ENCODE results near the gene DUSP10.

DUSP10 gene

DNA sequence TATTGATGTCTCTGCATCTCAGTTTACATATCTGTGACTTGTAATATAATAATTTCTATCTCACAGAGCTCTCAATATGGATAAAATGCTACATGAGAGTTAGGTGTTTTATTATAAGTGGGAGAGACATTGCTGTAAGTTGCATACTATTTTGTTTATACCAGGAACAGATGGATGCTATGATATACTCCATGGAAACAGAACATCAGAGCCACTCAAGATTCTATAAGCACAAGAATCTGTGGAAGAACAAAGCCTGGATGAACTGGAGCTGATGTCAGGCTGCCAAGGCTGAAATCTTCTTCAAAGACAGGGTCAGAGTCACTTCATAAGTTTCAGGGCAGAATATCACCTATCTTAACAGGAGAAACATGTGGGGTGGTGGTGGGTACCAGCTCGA lies 30.2 kb downstream of the DUSP10 start:
- no peak for DNase-seq

DNA sequence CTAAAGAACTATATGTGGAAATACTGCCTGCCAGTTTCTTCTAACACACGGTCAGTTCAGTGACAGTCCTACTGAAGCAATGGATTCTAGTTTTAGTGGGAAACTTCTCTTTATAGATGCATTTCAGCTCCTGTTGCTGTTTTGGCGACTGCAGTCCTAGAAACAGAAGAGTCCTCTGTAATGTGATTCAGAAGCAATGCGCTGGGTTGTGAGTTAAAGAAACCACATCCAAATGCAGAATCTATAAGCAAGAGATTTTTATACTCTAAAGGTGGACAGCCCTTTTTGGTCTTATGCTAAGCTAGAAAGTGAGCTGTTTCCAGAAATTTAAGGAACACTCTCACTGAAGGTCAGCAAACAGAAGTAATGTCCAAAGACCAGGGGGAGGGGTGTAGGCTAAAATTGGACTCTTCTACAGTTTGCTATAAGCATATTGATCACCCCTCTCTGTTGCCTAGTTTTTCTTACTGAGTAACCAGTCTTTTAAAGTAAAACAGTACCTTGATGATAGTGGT lies 30.8 kb downstream of the DUSP10 start:
- no peak for DNase-seq

DNA sequence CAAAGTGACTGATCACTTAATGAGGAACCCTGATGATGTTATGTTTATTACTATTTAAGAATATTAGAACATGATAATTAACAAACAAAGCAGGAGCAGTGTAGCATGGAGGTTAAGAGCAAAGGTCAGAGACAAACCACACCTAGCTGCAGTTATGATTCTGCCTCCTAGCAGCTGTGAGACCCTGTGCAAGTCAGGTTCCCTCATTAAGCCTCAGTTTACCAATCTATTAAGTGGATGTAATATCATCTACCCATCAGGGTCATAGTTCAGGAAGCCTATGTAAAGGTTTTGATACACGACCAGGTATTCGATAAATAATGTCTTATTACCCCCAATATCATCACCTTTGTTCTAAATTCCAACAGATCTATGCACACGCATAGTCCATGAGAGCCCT lies 32.0 kb downstream of the DUSP10 start:
- no peak for DNase-seq

DNA sequence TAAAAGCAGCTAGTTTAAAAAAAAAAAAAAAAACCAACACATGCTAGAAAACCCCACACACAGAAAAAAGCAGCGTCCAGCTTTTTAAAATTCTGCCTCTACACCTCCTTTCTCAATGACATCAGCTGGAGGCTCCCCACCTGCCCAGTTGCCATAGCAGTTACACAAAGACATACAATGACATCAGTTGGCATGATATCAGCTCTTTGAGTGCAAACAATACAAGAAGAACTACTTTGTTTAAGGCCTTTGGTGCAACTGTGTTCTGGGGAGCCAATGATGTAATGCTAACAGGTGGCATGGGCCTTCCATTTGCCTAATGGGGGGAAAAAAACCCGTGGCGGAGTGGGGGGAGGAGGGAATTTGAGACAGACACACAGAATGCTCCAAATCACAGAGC lies 32.9 kb downstream of the DUSP10 start:
- peak; percentile 51 for DNase-seq

DNA sequence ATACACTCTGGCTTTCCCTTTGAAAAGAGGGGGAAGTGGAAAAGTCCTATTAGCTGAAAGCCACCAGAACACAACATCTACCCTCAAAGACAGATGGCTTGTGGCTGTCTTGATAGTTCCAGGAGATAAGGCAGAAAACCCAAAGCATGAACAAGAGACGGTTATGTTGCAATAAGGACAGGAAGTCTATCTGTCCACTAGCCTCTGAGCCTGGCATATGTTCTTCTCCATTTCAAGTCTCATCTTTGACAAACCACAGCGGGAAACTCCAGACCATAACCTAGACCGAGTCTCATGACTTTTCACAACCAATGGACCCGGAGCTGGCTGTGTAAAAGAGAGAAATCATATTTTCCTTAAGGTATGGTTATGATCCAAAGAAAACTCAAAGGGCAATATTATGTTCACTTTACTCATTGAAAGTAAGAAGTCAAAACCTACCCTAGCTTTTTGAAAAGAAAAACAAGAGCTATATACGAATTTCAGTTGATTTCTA lies 33.8 kb downstream of the DUSP10 start:
- peak; percentile 69 for DNase-seq

DNA sequence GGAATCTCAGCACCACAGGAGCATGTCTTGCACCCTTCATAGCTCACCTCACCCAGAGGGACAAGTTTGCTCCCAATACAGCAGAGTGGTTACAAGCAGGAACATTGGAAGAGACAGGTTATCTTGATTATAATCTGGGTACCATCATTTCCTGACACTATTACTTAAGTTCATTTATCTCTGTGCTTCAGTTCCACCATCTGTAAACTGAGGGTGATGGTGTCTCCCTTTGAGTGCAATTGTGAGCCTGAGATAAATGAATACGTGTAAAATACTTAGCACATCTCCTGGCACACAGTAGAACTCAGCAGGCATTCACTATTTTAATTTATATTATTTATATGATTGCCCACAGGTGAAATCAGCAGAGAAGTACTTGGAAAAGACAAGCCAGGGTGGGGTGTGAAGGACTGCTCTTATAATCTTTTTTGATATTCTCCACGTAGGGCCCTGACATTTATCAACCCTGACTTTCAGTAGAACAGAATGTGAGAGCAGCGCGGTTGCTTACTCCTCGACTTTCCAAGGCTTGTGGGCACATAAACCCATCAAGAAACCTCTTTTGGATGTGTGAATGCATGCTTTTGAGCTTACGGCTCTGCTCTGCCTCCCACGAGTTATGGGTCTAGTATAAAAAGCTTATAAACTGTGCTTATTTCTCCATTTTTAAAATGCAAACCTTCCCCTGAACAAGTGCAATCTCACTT lies 34.9 kb downstream of the DUSP10 start:
- peak; percentile 39 for DNase-seq

DNA sequence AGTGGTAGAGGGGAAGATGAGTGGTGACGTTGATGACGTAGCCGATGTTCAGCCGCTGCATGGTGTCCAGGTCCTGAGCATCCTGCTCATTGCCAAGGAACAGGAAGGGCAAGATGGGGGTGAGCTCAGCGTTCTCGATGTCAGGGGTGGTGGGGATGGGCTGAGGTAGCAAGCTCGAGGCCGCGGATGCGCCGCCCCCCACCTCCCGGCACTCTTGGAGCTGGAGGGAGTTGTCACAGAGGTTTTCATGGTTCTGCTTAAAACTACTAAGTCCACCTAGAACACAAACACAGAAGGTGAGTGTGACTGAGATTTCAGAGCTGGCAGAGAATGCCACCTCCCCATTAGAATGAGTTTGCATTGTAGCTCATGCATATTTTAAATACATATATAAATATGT lies 35.7 kb downstream of the DUSP10 start:
- no peak for DNase-seq

DNA sequence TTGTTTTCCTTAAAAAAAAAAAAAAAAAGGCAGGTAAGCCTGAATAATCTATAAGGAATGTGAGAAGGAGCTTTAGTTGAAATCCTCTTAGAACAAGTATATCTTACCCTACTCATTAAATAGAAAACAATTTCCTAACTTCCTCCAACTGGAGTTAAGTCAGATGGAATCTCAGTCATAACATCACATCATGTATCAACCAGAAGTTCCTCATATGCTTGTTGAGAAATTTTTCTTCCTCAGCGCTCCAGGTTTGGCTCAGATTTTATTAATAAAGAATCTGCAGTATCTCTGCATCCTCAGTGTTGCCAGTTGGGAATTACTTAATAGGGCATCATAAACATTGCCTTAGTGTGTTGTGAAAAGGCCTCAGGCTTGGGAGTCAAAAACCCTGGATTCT lies 37.6 kb downstream of the DUSP10 start:
- no peak for DNase-seq

DNA sequence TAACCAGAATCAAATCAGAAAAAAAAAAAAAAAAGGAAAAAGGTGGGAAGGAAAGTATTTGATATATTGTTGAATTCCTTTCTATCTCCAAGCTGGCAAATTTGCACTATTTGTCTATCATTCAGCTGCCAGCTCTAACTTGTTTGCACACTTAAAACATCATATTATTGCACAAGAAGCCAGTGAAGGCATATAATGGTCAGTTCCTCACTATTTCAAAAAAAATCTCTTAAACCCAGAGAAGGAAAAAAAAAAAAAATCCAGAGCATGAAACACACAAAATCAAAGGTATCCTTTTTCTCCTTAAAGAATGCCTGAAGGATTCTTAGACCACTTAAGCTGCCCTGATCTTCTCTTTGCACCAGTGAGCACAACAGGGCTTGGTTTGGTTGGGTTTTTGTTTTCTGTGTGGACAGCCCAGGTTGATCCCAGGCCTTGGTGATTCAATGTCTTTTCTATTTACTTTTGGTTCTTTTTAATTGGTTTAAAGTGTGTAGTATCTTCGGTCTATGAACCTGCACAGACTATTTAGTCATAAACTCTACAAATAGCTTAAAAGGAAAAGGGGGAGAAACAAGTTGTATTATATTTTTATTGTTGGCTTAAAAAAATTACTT lies 40.2 kb downstream of the DUSP10 start:
- no peak for DNase-seq

DNA sequence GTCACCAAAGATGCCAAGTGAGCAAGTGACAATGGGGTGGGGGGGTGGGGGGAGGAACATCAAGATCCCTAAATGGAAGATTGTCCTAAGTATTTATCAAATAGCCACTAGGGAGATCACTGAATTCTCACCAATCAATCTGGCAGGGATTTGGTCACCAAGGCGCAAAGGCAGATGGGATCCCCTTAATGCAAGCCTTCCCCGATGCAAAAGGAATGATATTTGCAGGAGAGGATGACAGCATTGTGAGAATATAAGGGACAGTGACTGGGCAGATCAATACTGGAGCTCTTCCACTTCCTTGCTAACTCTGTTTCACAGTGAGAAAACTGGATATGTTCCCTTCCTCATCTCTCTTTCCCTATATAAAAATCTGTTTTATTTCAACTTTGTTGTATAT lies 40.9 kb downstream of the DUSP10 start:
- DNase-seq, result no peak

DNA sequence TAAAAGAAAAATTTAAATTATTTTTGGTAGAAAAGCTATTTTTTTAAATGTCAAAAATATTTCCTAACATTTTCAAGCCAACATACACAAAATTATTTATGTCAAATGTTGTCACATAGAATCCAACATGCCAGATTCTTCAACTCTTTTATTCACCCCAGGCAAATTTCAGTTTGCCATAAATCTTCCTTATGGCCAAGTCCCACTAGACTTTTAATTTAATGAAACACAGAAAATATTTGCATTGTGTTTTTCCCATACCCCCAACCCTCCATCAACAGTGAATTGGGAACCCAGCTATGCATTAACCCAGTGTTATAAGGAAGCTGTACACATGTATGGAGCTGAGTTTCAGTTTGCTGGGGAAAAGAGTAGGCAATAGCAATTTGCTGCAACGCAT lies 41.4 kb downstream of the DUSP10 start:
- no peak for DNase-seq

DNA sequence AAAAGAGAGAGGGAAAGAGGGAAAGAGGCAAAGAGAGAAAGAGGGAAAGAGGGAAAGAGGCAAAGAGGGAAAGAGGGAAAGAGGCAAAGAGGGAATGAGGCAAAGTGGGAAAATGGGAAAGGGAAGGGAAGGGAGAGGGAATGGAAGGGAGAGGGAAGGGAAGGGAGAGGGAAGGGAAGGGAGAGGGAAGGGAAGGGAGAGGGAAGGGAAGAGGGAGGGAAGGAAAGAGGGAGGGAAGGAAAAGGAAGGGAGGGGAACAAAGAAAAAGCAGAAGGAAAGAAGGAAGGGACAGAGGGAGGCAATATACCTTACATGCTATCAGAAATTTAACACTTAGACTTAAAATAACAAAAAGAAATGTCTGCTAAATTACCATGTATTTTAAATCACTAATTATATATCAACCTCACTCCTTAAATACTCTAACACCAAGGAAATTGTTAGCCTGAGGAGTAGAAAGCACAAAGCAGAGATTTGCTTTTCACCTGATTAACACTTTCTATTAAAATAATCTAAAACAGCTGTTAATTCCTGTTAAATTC lies 41.8 kb downstream of the DUSP10 start:
- no peak for DNase-seq

DNA sequence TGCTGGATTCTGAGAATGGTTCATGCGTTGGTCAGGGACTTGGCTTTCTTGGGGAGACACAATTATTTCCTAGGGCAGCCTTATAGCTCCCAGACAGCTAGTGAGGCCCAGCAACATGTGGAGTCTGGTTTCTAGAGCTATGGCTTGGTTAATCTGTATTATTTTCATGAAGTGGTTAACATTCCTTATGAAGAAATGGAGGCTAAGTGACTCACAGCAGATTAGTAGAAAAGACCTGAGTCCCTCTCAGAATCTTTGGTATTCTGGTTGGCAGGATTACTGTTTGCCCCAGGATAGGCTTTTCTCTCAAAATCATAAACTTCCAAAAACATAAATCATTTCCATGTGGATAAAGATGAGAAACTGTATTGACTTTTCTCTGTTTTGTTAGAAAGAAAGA lies 42.3 kb downstream of the DUSP10 start:
- no peak for DNase-seq

DNA sequence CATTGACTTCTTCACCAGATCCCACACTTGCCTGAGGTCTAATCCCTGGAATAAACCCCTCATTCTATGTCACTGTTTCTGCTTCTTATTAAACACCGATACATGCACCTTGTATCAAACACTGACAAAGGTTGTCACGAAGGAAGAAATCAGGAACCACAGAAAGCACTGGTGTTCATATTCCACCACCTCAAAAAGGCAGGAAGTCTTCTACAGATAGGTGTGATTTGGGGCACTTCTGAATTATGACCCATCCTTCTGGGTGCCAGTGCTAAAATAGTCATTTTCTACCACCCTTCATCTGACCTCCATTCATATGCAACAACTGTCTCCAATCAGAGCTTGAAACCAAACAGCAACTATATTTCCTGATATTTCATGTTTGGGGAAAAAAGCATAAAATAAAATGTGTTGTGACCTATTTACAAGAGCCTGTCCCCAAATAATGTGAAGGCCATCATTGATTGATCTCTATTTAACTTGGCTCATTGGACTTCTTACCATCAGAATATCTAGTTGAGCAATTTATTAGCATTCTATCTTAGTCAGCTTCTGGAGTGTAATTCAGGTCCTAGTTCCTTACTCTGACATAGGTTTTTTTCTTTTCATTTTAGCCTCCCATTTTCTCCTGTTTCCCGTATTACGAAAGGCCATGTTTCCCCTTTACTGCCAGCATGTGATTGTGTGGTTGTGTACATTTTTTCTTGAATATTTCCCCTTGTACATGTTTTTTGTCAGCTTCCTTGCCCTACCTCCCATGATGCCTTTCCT lies 43.1 kb downstream of the DUSP10 start:
- DNase-seq, result no peak

DNA sequence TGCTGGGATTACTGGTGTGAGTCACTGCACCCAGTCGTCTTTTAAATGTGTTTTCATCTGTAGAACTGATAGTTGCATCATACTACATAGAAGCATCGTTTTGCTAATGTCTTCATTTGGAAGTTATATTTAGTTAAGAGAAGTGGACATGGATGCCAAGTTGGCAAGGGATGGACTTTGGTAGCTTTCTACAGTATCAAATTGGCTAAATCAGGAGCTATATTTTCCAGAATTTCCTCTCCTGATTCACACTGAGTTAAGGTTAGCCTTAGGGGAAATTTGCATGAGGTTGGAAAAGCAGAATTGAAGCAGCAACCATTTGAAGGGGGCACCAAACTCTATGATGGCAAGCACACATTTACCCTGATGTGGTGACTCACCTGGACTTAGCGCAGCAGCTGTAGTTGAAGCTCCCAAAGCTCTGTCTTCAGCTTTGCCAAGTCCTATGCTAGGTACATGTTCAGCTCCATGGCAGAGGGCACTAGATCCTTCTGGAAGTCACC lies 43.9 kb downstream of the DUSP10 start:
- DNase-seq, result no peak

DNA sequence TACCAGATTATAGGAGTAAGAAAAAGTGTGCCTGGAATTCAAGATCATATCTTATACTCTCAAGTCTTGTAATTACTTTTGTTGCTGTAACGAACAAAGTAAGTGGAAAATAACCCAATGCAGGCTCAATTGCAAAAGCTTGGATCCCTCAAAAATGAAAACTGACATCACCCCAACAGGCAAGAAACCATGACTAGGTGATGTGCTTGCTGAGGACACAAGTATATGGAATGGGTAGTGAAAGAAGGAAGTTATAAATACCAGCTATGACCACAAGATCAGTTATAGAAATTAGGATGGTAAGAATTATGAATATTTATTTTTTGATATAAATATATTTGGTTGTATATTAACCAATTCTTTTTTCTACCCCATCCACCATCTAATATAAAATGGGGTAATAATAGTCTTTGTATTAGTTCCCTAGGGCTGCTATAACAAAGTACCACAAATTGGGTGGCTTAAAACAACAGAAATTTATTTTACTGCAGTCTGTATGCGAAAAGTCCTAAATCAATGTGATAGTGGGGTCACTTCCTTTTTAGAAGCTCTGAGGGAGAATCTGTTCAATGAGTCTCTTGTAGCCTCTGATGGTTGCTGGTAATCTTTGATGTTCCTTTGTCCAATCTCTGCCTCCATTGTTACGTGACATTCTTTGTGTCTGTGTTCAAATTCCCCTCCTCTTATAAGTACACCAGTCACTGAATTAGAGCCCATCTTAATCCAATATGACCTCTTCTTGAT lies 45.0 kb downstream of the DUSP10 start:
- DNase-seq, result no peak

DNA sequence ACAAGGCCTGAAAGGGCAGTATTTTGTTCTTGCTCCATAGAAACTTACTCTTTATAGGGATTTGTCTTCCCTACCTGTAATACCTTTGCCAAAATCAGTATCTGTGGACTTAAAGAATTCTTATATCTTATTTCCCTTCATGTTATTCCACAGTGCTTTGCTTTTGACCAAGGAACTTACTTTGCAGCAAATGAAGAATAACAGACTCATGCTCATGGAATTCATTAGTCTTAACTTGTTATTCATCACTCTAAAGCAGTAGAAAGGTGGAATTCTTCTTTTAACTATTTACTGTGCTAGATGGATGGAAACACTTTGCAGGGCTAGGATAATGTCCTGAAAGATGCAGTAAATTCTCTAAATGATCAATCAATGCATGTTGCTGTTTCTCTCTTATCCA lies 45.9 kb downstream of the DUSP10 start:
- no peak for DNase-seq

DNA sequence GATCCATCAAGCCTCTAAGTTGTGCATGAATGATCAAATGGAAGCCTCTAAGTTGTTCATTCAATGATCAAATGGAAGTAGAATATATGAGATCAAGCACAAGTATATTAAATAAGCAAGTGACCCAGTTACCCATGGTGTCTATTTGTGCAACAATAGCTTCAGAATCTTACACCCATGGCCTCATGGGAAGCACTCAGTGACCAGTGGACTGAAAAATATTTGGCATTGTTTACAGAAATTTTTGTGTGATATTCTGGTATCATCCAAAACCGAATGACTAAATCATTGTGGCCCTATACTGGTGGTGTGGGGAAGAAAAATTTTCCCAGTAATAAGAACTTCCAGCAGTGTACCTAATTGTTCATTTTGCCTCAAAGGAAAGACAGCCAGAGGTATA lies 46.6 kb downstream of the DUSP10 start:
- DNase-seq, result no peak

DNA sequence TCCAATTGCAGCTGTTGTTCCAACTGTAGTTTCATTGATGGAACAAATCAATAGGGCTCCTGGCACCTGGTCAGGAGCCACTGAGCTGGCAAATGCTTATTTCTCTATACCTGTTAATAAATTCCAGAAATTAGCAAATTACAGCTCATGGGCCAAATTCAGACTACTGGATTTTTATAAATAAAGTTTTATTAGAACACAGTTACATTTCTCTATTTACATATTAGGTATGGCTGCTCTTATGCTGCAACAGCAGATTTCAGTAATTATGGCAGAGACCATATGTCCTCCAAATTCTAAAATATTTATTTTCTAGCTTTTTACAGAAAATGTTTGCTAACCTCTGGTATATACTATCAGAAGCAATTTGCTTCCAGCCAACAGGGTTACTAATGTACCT lies 47.8 kb downstream of the DUSP10 start:
- no peak for DNase-seq

DNA sequence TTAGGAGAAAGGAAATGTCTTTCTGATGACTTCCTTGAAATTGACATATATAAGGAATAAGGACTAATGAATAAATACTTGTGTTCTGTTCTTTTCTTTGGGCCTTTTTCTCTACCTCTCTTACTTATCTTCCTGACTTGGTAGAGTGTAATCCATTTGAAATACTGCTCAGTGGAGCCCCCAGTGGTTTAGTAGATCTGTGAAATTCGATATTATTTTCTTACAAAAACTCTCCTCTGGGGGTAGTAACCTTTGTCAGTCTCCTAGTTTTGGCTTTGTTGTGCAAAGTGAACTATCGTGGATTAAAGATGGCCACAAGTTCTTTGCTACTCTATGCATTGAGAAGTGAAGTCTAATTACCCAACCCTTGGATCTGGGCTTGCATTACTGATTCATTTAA lies 48.8 kb downstream of the DUSP10 start:
- no peak for DNase-seq

DNA sequence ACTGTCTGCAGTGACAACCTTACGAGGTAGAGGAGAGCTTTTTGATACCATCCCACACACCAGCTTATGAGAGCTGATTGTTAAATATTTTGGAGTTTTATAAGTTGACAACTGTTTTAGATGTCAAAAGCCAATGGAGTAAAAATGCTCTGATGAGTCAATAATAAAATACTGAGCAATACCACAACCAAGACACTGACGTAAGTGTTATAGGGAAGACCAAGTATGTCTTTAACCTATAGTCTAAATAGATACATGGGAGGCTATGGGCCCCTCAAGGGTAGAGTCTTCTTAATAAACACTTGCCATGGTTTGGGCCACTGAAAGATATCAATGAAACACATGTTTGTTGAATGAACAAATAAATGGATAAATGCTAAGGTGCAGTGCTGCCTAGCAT lies 49.2 kb downstream of the DUSP10 start:
- no peak for DNase-seq

DNA sequence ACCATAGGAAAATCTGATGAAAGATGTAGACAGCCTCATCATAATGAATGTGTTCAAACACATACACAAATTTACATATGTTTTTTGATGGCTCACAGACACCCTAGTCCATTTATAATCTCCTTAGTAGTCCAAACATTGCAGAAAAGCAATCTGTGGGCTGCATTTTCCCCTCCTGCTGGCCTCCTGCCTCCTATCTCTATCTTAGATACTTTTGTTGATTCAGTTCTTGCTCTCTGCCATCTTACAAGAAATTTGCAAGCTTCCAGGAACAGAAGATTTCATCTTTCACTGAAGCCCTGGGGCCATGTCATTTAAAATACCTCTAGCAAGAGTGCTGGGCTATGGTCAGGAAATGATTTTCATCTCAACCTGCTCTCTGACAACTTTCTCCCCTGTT lies 50.6 kb downstream of the DUSP10 start:
- DNase-seq, result no peak

DNA sequence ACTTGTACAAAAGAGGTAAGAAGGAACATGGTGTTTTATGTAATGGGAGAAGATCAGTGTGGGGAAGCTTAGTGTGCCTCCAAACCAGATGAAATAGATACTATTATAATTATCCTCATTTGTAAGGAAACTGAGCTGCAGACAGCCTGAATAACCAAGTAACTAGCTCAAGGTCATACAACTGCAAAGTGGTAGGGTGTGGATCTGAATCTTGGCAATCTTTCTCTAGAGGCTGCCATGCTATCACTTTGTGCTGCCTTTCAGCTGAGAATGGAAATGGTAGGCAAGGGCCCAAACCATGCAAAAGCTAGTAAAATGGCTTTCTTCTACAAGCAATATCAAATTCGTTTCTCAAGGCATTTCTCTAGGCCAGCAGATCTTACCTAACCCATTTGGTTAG lies 51.0 kb downstream of the DUSP10 start:
- DNase-seq, result no peak

All from stimulated activated CD8-positive, alpha-beta memory T cell treated with anti-CD3 and anti-CD28 coated beads, Interleukin-4, amount 100 ng/mL, for 48 hours (primary cell).